Measurements from ENCODE around the gene OXNAD1.

Gene OXNAD1

GRCh38 chr3:16264708-16265454 is at the start of gene OXNAD1, which contains the start of gene DPH3:
Gene OXNAD1, plus strand, starts transcription at chr3:16265212. Its CDS starts 5,741 bp downstream, at chr3:16270953.
Gene DPH3, minus strand, starts transcription at chr3:16264943. Its CDS starts 67 bp downstream, at chr3:16264876.
- peak; percentile 97 to 98 (median 98) for DNase-seq (ENCODE audit: low read depth in 3 of 3)

- DNase-seq (ENCODE audit: low read depth in 3 of 3), result no peak
Measured at GRCh38 chr3:16216373-16216935, 48.6 kb upstream of the OXNAD1 start.

- no peak for DNase-seq (ENCODE audit: low read depth in 3 of 3)
Measured at GRCh38 chr3:16219777-16220176, 45.2 kb upstream of the OXNAD1 start.

- no peak for DNase-seq (ENCODE audit: low read depth in 3 of 3)
Measured at GRCh38 chr3:16221990-16222389, 43.0 kb upstream of the OXNAD1 start.

GRCh38 chr3:16222547-16222946 is 42.5 kb upstream of the OXNAD1 start:
- DNase-seq (ENCODE audit: low read depth in 3 of 3), result no peak

GRCh38 chr3:16224325-16224724 is 40.7 kb upstream of the OXNAD1 start:
- no peak for DNase-seq (ENCODE audit: low read depth in 3 of 3)

- DNase-seq (ENCODE audit: low read depth in 3 of 3), result no peak
Measured at GRCh38 chr3:16227566-16227965, 37.4 kb upstream of the OXNAD1 start.

- DNase-seq (ENCODE audit: low read depth in 3 of 3), result no peak
Measured at GRCh38 chr3:16229681-16230080, 35.3 kb upstream of the OXNAD1 start.

GRCh38 chr3:16231983-16232382 is 33.0 kb upstream of the OXNAD1 start:
- DNase-seq (ENCODE audit: low read depth in 3 of 3), result no peak

GRCh38 chr3:16233806-16234205 is 31.2 kb upstream of the OXNAD1 start:
- no peak for DNase-seq (ENCODE audit: low read depth in 3 of 3)

- no peak for DNase-seq (ENCODE audit: low read depth in 3 of 3)
Measured at GRCh38 chr3:16234281-16234680, 30.7 kb upstream of the OXNAD1 start.

- no peak for DNase-seq (ENCODE audit: low read depth in 3 of 3)
Measured at GRCh38 chr3:16236030-16236639, 28.9 kb upstream of the OXNAD1 start.

- no peak for DNase-seq (ENCODE audit: low read depth in 3 of 3)
Measured at GRCh38 chr3:16236856-16237393, 28.1 kb upstream of the OXNAD1 start.

- DNase-seq (ENCODE audit: low read depth in 3 of 3), result no peak
Measured at GRCh38 chr3:16239086-16239770, 25.8 kb upstream of the OXNAD1 start.

GRCh38 chr3:16239780-16240179 is 25.2 kb upstream of the OXNAD1 start:
- no peak for DNase-seq (ENCODE audit: low read depth in 3 of 3)

- DNase-seq (ENCODE audit: low read depth in 3 of 3), result no peak
Measured at GRCh38 chr3:16240229-16241023, 24.6 kb upstream of the OXNAD1 start.

- no peak for DNase-seq (ENCODE audit: low read depth in 3 of 3)
Measured at GRCh38 chr3:16241225-16241624, 23.8 kb upstream of the OXNAD1 start.

GRCh38 chr3:16242177-16242576 is 22.8 kb upstream of the OXNAD1 start:
- no peak for DNase-seq (ENCODE audit: low read depth in 3 of 3)

GRCh38 chr3:16243706-16244490 is 21.1 kb upstream of the OXNAD1 start:
- DNase-seq (ENCODE audit: low read depth in 3 of 3), result no peak

- DNase-seq (ENCODE audit: low read depth in 3 of 3), result no peak
Measured at GRCh38 chr3:16245609-16246008, 19.4 kb upstream of the OXNAD1 start.

Measured in stimulated activated CD4-positive, alpha-beta T cell treated with anti-CD3 and anti-CD28 coated beads, TNF-alpha, amount 100 ng/mL, for 4 hours (primary cell).